ENCODE measurements around the gene LONRF3.

DNA sequence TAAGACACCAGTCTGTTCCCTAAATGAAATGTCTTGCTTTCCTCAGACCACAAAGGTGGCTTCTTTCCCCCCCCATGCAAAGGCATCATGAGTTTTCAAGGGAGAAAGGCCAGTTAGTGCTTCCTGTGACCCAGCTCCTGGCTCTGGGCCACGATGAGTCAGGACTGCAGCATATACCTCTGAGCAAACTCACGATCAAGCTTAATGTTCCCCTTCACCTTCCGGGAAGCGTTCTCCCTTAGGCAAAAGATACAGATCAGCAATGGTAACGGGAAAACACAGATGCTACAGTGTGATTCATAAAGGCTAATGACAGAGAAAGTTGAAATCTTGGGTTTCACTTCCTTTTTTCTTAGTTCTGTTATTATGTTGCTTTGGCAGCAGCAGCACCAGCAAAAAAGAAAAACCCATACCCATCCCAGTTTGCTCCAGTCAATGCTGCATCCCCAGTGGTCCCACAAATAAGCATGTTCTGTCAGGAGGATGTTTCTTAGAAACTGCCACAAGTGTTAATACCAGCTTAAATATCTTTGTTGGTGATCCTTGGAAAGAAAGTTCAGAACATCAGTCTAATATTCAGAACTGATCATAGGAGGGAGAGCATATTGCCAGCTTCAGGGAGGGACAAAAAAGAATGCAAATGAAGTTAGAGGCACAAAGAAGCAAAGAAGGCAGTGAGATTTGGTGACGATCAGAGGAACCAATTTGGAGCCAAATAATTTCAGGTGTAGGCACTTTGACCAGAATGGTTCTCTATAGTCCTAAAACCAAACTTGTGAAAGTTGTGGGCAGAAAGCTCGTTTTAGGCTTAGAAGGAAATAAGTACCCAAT lies 41.2 kb downstream of the LONRF3 start:
- TF ChIP-seq, protein P1, sequence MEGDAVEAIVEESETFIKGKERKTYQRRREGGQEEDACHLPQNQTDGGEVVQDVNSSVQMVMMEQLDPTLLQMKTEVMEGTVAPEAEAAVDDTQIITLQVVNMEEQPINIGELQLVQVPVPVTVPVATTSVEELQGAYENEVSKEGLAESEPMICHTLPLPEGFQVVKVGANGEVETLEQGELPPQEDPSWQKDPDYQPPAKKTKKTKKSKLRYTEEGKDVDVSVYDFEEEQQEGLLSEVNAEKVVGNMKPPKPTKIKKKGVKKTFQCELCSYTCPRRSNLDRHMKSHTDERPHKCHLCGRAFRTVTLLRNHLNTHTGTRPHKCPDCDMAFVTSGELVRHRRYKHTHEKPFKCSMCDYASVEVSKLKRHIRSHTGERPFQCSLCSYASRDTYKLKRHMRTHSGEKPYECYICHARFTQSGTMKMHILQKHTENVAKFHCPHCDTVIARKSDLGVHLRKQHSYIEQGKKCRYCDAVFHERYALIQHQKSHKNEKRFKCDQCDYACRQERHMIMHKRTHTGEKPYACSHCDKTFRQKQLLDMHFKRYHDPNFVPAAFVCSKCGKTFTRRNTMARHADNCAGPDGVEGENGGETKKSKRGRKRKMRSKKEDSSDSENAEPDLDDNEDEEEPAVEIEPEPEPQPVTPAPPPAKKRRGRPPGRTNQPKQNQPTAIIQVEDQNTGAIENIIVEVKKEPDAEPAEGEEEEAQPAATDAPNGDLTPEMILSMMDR (tag by site-specific recombination; IDR thresholded peaks at IDR 0.05) = no peak
- TF ChIP-seq ZNF211 (tag by site-specific recombination; IDR thresholded peaks at IDR 0.05; ENCODE audit: low read depth) = no peak
- TF ChIP-seq ZNF701 (tag by site-specific recombination; IDR thresholded peaks at IDR 0.05) = no peak
- TF ChIP-seq ZNF146 (tag by site-specific recombination; IDR thresholded peaks at IDR 0.05) = no peak
- TF ChIP-seq, protein P2, sequence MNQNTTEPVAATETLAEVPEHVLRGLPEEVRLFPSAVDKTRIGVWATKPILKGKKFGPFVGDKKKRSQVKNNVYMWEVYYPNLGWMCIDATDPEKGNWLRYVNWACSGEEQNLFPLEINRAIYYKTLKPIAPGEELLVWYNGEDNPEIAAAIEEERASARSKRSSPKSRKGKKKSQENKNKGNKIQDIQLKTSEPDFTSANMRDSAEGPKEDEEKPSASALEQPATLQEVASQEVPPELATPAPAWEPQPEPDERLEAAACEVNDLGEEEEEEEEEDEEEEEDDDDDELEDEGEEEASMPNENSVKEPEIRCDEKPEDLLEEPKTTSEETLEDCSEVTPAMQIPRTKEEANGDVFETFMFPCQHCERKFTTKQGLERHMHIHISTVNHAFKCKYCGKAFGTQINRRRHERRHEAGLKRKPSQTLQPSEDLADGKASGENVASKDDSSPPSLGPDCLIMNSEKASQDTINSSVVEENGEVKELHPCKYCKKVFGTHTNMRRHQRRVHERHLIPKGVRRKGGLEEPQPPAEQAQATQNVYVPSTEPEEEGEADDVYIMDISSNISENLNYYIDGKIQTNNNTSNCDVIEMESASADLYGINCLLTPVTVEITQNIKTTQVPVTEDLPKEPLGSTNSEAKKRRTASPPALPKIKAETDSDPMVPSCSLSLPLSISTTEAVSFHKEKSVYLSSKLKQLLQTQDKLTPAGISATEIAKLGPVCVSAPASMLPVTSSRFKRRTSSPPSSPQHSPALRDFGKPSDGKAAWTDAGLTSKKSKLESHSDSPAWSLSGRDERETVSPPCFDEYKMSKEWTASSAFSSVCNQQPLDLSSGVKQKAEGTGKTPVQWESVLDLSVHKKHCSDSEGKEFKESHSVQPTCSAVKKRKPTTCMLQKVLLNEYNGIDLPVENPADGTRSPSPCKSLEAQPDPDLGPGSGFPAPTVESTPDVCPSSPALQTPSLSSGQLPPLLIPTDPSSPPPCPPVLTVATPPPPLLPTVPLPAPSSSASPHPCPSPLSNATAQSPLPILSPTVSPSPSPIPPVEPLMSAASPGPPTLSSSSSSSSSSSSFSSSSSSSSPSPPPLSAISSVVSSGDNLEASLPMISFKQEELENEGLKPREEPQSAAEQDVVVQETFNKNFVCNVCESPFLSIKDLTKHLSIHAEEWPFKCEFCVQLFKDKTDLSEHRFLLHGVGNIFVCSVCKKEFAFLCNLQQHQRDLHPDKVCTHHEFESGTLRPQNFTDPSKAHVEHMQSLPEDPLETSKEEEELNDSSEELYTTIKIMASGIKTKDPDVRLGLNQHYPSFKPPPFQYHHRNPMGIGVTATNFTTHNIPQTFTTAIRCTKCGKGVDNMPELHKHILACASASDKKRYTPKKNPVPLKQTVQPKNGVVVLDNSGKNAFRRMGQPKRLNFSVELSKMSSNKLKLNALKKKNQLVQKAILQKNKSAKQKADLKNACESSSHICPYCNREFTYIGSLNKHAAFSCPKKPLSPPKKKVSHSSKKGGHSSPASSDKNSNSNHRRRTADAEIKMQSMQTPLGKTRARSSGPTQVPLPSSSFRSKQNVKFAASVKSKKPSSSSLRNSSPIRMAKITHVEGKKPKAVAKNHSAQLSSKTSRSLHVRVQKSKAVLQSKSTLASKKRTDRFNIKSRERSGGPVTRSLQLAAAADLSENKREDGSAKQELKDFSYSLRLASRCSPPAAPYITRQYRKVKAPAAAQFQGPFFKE (tag by site-specific recombination; IDR thresholded peaks at IDR 0.05; ENCODE audit: borderline replicate concordance) = no peak
- TF ChIP-seq, protein P3, sequence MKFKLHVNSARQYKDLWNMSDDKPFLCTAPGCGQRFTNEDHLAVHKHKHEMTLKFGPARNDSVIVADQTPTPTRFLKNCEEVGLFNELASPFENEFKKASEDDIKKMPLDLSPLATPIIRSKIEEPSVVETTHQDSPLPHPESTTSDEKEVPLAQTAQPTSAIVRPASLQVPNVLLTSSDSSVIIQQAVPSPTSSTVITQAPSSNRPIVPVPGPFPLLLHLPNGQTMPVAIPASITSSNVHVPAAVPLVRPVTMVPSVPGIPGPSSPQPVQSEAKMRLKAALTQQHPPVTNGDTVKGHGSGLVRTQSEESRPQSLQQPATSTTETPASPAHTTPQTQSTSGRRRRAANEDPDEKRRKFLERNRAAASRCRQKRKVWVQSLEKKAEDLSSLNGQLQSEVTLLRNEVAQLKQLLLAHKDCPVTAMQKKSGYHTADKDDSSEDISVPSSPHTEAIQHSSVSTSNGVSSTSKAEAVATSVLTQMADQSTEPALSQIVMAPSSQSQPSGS (tag by site-specific recombination; IDR thresholded peaks at IDR 0.05; ENCODE audit: low read depth) = no peak

Measured in HEK293 (cell line).